ENCODE measurements around the gene SKI.
"Not testable (repeated sequence)": the region's sequence is repeated elsewhere in the genome, so short reads cannot be mapped to it uniquely, and the experiment has no call there.

SKI gene

GRCh38 chr1:2279817-2280216 lies 51.7 kb downstream of the SKI start:
- DNase-seq, result no peak

DNA sequence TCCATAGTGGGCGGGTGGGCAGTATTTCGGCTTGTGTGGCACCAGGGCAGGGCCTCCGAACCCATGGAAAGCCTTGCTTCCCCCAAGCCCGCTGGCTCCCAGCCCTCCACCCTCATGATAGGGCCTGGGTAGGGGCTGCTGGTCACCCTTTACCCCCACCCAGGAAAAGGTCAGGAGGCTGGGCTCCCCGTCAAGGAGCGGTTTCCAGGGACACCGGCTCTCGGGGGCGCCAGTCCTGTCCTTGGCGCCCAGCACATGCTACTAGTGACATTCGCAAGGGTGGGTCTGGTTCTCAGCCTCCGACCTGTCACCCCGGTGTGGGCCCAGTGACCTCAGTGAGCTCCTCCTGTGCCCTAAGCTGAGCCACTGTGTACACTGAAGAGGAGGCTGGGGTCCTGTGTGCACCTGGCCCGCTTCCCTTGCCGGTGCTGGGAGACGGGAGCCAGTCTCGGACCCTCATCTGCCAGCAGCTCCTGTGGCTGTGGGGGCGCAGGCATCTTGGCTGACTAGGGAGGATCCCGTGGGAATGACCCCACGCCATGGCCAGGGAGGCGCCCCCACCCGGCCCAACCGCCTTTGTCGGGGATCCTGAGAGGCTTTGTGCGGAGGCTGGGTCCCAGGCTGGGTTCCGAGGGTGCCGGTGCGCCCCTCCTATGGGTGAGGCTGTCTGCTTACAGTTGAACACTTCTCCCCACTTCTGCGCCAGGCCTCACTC lies 54.6 kb downstream of the SKI start:
- no peak for DNase-seq

GRCh38 chr1:2283371-2283990 lies 55.4 kb downstream of the SKI start:
- no peak for DNase-seq

DNA sequence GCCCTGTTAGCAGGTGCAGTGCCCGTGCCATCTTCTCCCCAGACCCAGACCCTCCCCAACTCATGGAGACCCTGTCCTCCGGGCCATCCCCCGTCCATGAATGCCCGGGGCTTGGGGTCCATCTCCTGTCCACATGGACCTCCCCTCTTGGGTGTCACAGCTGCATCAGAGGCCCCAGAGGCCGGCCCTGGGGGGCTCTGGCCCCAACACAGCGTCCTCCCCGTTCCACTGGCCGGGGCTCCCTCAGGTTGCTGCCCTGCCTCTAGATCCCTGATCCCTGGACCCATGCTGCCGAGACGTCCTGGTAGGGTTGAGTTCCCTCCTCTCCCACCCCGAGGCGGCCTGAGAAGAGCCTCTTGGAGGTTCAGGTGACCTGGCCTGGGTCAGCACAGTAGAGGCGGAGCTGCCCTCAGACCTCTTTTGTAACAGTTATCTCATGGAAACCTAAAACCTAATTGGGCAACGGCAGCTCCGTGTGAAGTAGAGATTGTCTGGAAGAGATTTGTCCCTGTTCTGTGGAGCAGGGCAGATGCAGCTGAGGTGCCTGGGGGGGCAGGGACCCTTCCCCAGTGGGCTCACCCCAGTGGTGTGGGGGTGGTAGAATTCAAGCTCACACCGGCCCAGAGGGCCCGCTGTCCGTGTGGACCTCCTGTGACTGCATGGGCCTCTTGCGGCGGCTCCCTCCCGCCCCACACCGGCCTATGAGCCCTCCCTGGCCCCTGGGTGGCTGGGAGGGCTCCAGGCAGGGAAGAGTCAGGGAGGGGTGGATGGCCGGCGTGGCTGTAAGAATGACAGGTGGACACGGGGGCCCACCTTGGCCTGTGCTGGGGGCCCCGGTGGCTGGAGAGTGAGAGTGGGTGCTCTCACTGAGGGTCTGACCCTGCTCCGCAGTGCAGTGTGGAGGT lies 56.1 kb downstream of the SKI start:
- DNase-seq, result no peak

DNA sequence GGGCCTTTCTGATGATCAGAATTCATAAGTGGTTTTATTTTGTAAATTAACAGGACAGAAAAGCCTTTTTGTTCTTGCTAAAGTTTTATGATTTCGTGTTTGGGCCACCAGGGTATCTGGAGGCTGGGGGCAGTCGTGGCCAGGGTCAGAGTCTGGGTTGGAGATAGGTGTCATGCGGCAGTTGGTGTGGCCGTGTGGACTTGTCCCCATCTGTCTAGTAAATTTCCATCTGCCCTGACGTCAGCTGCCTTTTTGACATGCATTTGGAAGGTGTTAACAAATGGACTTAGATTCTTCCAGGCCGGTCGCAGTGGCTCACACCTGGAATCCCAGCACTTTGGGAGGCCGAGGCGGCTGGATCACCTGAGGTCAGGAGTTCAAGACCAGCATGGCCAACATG lies 56.8 kb downstream of the SKI start:
- no peak for DNase-seq

DNA sequence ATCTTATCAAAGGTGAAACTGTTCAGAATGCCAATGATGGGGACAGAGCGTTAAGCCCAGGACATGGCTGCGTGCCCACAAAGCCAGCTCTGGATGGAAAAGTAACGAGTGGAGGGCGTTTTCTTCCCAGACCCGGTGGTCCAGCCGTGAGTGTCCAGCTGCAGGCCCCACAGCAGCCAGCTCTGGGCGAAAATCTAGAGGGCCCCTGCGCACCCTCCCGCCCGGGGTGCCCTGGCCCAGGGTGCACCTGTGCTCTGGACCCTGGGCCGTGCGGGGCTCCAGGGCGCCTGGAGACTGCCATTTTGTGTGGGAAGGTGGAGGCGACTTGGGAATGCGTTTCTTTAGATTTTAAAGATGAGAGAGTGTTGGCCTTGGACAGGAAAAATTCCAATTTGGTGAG lies 58.8 kb downstream of the SKI start:
- no peak for DNase-seq

- DNase-seq, result no peak
Observed at GRCh38 chr1:2287649-2288048, 59.5 kb downstream of the SKI start.

GRCh38 chr1:2288311-2288710 lies 60.2 kb downstream of the SKI start:
- no peak for DNase-seq

DNA sequence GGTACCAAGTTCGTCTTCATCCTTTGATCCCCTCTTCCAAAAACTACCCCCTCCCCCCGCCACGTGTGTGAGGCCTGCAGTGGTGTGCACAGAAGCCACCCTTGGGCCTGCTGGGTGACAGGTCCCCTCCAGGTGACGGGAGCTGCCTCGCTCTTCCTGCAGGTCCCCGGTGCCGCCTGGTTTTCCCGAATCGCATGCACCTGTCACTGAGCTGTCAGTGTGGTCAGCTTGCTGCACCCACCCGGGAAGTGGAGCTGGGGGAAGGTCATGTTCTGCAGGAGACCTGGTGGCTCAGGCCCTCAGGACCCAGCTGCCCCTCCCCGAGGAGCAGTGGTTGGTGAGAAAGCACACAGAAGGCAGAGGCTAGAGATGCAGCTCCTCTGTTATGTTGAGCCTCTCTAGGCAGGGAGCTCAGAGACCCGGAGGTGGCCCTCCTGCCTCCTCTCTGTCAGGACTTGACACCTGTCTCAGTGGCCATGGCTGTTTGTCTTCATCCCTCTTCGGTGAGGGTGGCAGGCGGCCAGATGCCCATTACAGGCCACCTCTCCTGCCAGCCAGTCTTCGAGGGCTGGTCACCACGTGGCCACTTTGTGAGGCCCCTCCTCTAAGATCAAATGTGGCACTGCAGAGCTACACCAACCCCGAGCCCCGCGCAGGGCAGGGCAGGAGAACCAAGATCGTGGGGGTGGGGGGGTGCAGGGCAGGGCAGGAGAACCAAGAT lies 60.9 kb downstream of the SKI start:
- DNase-seq, result no peak

DNA sequence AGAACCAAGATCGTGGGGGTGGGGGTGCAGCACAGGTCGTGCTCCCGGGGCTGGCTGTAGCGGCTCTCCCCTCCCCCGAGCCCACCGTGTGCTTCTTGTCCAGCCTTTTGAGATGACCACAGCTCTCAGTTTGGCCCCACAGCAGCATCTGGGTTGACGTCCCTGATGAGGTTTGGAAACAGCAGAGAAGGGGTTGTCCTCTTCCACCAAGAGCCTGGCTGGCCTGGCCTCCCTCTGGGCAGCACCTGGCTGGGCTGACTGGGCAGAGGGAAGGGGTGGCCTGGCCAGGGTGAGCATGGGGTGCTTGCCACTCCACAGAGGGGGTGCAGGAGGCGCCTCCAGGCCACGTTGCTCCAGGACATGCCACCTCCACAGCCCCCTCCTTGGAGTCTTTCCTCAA lies 61.5 kb downstream of the SKI start:
- DNase-seq, result no peak

DNA sequence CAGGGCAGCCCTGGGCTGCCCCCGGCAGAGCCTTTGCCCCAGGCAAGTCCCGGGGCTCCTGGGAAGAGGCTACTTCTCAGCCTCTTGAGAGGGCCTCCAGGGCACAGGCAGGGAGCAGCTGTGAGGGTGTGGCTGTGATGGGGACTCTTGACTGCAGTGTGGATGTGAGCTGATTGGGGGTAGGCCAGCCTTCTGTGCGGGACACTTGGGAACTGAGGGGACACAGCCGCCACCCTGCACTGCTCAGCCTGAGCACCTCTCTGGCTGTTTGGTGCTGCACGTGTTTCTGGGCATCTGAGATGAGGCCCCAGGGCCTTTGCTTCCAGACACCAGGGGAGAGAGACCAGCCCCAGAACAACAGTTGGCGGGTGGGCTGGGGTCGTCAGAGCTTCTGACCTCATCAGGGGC lies 62.1 kb downstream of the SKI start:
- DNase-seq, result no peak

DNA sequence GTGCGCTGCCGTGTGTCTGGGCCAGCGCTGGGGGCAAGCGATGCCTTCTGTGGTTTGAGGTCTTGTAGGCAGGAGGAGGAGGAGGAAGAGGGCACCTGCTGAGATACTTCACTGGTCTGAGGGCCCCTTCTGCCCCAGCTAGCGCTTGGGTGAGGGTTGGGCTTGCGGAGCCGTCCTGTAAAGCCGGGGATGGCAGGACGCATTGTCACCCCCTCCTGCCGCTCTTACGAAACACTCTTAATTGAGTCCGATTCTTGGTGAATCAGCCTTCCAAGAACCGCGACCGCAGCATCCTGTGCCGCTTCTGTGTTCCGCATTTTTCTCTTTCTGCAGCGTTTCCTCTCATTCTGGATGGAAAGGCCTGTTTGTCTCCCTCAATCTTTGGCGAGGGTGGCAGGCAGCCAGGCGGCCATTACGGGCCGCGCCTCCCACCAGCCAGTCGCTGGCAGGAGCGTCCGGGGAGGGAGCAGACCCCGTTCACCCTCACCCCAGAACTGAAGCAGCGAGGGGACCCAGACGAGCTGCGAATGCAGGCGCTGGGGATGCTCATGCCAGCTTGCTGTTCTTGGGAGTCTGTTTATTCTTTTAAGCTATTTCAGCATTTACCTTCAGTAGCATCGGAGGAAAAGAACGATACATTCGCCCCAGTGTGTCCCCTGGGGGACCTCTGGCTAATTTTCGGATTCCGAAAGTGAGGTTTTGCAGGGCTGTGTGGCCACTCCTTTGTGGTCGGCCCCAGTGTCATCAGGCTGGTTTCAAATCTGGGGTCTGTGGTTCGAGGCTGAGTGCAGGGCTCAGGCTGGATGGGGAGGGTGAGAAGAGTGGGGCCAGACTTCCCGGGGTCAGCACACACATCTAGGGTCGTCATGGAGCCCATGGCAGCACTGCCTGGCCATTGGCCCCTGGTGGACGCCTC lies 62.7 kb downstream of the SKI start:
- peak; percentile 68 for DNase-seq

DNA sequence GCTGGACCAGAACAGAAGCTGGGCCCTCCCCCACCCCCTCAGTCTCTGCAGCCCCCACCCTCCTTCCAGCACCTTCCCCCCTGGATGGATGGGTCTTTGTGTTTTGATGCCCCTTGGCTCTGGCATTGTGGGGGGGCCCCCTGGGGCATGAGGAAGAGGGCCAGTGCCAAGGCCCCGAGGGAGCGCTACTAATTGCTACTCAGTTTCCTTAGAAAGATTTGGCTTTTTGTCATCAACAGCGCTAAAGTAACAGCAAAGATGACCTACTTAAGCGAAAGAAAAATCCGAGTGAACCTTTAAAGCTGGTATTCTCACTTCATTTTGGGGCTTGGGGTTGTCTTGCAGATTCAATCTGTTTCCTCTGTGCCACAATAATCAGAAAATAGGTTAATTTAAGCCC lies 63.5 kb downstream of the SKI start:
- no peak for DNase-seq

GRCh38 chr1:2292725-2293450 lies 64.8 kb downstream of the SKI start:
- no peak for DNase-seq

GRCh38 chr1:2294033-2294724 lies 66.1 kb downstream of the SKI start:
- no peak for DNase-seq

DNA sequence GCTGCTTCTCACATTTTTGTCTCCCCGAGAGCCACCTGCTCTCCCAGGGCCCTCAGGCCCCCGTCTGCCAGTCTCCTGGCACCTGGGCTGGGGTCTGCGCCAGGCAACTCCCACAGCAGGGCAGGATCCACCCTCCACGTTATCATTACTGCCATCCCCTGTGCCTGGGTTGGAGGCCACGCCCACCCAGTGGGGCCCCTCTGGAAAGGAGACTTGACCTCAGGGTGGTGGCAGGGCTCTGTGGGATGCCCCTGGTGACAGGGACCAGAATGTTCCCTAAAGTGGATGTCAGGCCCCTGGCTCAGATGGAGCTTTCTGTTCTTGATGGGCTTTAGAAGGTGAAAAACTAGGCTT lies 66.6 kb downstream of the SKI start:
- no peak for DNase-seq

DNA sequence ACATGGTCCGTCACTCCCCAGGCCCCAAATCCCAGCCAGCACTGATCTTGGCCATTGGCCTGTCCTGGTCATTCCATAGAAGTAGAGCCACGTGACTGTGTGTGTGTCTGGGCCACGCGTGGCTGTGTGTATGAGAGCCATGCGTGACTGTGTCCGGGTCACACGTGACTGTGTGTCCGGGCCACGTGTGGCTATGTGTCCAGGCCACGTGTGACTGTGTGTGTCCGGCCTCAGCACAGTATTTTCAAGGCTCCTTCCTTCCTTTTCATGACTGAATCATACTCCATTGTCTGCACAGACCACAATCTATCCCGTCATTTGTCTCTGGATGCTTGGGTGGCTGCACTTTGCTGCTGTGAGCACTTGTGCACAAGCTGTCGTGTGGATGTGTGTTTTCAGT lies 67.4 kb downstream of the SKI start:
- DNase-seq, result no peak

DNA sequence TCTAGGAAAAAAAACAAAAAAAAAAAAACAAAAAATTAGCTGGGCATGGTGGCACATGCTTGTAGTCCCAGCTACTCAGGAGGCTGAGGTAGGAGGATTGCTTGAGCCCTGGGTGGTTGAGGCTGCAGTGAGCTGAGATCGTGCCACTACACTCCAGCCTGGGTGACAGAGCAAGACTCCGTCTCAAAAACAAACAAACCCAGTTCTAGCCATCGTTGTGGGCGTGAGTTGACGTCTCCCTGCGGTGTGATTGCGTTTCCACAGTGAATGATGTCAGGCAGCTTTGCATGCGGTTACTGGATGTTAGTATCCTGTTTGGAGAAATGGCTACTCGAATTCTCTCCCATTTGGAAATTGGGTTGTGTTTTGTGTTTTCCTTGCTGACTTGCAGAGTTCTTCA lies 68.1 kb downstream of the SKI start:
- not testable (repeated sequence) for DNase-seq

DNA sequence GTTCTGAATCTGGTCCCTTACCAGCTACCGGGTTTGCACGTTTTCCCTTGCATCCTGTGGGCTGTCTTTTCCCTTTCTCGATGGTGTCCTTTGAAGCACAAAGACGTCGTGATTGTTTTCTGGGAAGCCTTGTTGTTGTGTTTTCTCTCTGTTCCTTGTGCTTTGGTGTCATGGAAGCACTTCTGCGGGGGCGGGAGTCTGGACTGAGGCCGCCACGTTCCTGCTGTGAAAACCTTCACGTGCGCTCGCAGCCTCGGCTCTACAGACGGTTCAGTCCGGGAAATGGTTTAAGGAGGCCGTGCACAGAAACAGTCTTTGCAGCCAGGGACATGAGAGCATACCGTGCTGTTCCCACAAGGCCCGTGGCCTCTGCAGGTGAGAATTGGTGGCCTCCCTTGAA lies 68.5 kb downstream of the SKI start:
- DNase-seq, result no peak

- DNase-seq, result no peak
Observed at GRCh38 chr1:2297246-2298011, 69.3 kb downstream of the SKI start.

Measured in effector CD4-positive, alpha-beta T cell (primary cell).